HFFc6 (cell line): ENCODE measurements around the gene INPP5J. TPM values are rescaled to one million over a fixed set of nuclear protein-coding genes. Genes with fewer than 3 reads are reported as not detected.

ENCODE experiments used
- DNase-seq: peaks from one replicate; pipeline ENCODE4 v3.0.0-alpha.2; 2018
- H3K27ac Mint-ChIP-seq: 2 replicates; pipeline ENCODE4 v1.8.0; 2020; ENCODE audit warnings: mild to moderate bottlenecking, mixed read lengths
- H3K27me3 Mint-ChIP-seq: 2 replicates; pipeline ENCODE4 v1.8.0; 2021; ENCODE audit warnings: mild to moderate bottlenecking, moderate library complexity, mixed read lengths; ENCODE audit not compliant: insufficient read depth
- H3K36me3 Mint-ChIP-seq: 2 replicates; pipeline ENCODE4 v1.8.0; 2021; ENCODE audit warnings: low read depth, mixed read lengths
- H3K4me1 Mint-ChIP-seq: 2 replicates; pipeline ENCODE4 v1.8.0; 2020; ENCODE audit warnings: low read depth, mixed read lengths
- H3K4me3 Mint-ChIP-seq: 2 replicates; pipeline ENCODE4 v1.8.0; 2020; ENCODE audit warnings: mild to moderate bottlenecking, moderate library complexity, mixed read lengths
- H3K9me3 Mint-ChIP-seq: 2 replicates; pipeline ENCODE4 v1.8.0; 2020; ENCODE audit warnings: mild to moderate bottlenecking, mixed read lengths
- total RNA-seq, 6 experiments: library from RNA; stranded (reverse); fragmentation: NEBNext Ultra II Directional; extraction: Animal tissue kit (Norgen Biotek cat#: 25700); gene quantifications; 2 replicates in 1 of 6; 3 replicates in 5 of 6; pipeline ENCODE4 v1.2.3, GENCODE V29; 2021
- TF ChIP-seq, protein P1 (sequence below): fragments of 200-600 bp; sonication (generic); IDR thresholded peaks from 2 replicates; pipeline ENCODE4 v1.5.0; 2021; ENCODE audit warnings: antibody characterized with exemption, mild to moderate bottlenecking

Gene INPP5J
- total RNA-seq, 6 experiments from 2014 or later: 0.69 to 1.6 (median 1.0) TPM

DNA sequence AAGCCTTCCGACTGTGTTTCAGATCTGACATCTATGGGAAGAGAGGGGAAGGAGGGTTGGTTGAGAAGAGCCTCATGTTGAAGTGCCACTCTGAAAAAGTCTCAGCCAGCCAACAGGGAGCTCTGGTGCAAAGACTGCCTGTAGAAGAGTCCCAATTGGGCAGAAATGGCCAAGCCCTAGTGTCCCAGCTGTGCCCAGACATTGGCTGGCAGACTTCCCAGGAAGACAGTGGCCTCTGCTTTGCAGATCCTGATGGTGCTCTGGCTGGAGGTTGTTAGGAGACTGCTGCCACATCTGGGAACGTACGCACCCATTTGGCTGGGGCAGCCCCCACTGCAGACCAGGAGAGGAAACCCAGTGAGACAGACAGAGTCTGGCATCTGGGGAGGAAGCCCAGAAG lies 20.8 kb downstream of the INPP5J start:
- no peak for DNase-seq
- no peak overlapping the region for H3K4me3 Mint-ChIP-seq
- H3K27ac Mint-ChIP-seq: peak overlapping the region; percentile 4; the same call in 1 of the 2 replicates
- peaks cover 28% of the 10 kb centered on the region for H3K9me3 Mint-ChIP-seq
- peaks cover 16% of the 10 kb centered on the region for H3K27me3 Mint-ChIP-seq
- TF ChIP-seq, protein P1, sequence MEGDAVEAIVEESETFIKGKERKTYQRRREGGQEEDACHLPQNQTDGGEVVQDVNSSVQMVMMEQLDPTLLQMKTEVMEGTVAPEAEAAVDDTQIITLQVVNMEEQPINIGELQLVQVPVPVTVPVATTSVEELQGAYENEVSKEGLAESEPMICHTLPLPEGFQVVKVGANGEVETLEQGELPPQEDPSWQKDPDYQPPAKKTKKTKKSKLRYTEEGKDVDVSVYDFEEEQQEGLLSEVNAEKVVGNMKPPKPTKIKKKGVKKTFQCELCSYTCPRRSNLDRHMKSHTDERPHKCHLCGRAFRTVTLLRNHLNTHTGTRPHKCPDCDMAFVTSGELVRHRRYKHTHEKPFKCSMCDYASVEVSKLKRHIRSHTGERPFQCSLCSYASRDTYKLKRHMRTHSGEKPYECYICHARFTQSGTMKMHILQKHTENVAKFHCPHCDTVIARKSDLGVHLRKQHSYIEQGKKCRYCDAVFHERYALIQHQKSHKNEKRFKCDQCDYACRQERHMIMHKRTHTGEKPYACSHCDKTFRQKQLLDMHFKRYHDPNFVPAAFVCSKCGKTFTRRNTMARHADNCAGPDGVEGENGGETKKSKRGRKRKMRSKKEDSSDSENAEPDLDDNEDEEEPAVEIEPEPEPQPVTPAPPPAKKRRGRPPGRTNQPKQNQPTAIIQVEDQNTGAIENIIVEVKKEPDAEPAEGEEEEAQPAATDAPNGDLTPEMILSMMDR: no peak
- H3K36me3 Mint-ChIP-seq: peaks cover 10% of the 10 kb centered on the region
- H3K4me1 Mint-ChIP-seq: peaks cover 18% of the 10 kb centered on the region

DNA sequence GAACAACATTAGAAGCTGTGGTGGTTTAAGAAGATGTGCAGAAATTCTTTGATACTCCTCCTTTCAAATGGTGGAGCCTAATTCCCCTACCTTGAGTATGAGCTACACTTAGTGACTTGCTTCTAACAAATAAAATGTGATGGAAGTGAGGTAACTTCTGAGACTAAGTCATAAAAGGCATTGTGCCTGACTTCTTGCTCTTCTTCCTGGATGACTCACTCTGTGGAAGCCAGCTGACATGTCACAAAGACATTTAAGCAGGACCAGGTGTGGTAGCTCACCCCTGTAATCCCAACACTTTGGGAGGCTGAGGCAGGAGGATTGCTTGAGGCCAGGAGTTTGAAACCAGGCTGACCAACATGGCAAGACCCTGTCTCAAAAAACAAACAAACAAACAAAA lies 21.5 kb downstream of the INPP5J start:
- Mint-ChIP-seq H3K27me3 (peaks cover 9% of the 10 kb centered on the region), H3K27ac (no peak overlapping the region), H3K4me3 (no peak overlapping the region), H3K4me1 (peaks cover 25% of the 10 kb centered on the region), H3K9me3 (peaks cover 28% of the 10 kb centered on the region), H3K36me3 (peaks cover 10% of the 10 kb centered on the region)
- TF ChIP-seq, protein P1: no peak
- peak; percentile 29 for DNase-seq

DNA sequence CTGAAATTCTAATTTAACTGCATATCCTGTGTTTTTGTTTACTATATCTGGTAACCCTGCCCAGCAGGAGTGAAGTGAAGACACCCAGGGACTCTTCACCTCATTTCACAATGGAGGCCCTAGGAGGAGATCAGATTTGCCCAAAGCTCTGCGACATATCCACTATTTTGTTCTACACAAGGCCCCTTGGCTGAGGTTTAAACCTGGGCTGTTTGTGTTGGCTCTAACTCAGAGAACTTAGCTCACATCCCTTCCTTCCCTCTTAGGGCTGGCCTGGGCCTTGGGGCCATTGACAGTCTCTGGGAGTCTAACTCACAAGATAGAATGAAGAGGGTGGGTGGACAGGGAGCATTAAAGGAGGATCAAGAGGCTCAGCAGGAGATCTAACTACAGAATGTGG lies 25.7 kb downstream of the INPP5J start:
- DNase-seq: no peak

GRCh38 chr22:31148953-31149627 lies 26.3 kb downstream of the INPP5J start:
- Mint-ChIP-seq H3K4me3 (no peak overlapping the region), H3K27me3 (no peaks in the 10 kb centered on the region), H3K9me3 (peaks cover 28% of the 10 kb centered on the region), H3K36me3 (peaks cover 10% of the 10 kb centered on the region), H3K4me1 (peaks cover 18% of the 10 kb centered on the region), H3K27ac (peak overlapping the region; percentile 30; the same call in 1 of the 2 replicates)
- DNase-seq: peak; percentile 65
- TF ChIP-seq, protein P1: peak; percentile 90

More for the DNA sequence above, 25.7 kb downstream of the INPP5J start:
- Mint-ChIP-seq H3K9me3 (peaks cover 28% of the 10 kb centered on the region), H3K36me3 (peaks cover 10% of the 10 kb centered on the region), H3K27me3 (no peaks in the 10 kb centered on the region), H3K4me1 (peaks cover 24% of the 10 kb centered on the region), H3K27ac (peak overlapping the region; percentile 30; the same call in 1 of the 2 replicates), H3K4me3 (no peak overlapping the region)
- TF ChIP-seq, protein P1: no peak

GRCh38 chr22:31150615-31151014 lies 27.8 kb downstream of the INPP5J start:
- Mint-ChIP-seq H3K27ac (no peak overlapping the region), H3K9me3 (peaks cover 16% of the 10 kb centered on the region), H3K27me3 (no peaks in the 10 kb centered on the region), H3K4me1 (peaks cover 21% of the 10 kb centered on the region), H3K36me3 (peaks cover 10% of the 10 kb centered on the region), H3K4me3 (no peak overlapping the region)
- no peak for DNase-seq
- TF ChIP-seq, protein P1: peak; percentile 74
